HEK293T (cell line): ENCODE data around the gene ZNF385B.

ENCODE experiments used
- CTCF ChIA-PET: fragments of 350-600 bp; formaldehyde crosslinking; extraction: SDS; loops from one replicate; lab custom pipeline; 2021; ENCODE audit warnings: antibody characterized with exemption, inconsistent platforms; lab: Yijun Ruan, JAX
- POLR2A ChIA-PET: fragments of 350-600 bp; formaldehyde crosslinking; extraction: SDS; loops from one replicate; lab custom pipeline; 2020; ENCODE audit warnings: antibody characterized with exemption, inconsistent platforms; lab: Yijun Ruan, JAX
- DNase-seq: peaks from one replicate; pipeline ENCODE4 v3.0.0; 2012; ENCODE audit warnings: mixed read lengths; ENCODE audit errors: extremely low spot score
- ARNT ChIP-seq: fragments of 450-650 bp; IDR thresholded peaks from 2 replicates; pipeline ENCODE4 v1.6.1; 2017; ENCODE audit warnings: mild to moderate bottlenecking
- BHLHE40 ChIP-seq: fragments of 450-650 bp; IDR thresholded peaks from 2 replicates; pipeline ENCODE4 v1.6.1; 2016; ENCODE audit warnings: mild to moderate bottlenecking, moderate library complexity, borderline replicate concordance
- CTBP1 ChIP-seq: fragments of 450-650 bp; IDR thresholded peaks from 2 replicates; pipeline ENCODE4 v1.6.1; 2016; ENCODE audit warnings: borderline replicate concordance
- ELF4 ChIP-seq: fragments of 450-650 bp; IDR thresholded peaks from 2 replicates; pipeline ENCODE4 v1.6.1; 2017; ENCODE audit warnings: antibody characterized with exemption
- FOXA1 ChIP-seq: fragments of 450-650 bp; IDR thresholded peaks from 2 replicates; pipeline ENCODE4 v1.6.1; 2016; ENCODE audit warnings: mild to moderate bottlenecking
- FOXK2 ChIP-seq: fragments of 450-650 bp; IDR thresholded peaks from 2 replicates; pipeline ENCODE4 v1.6.1; 2016; ENCODE audit warnings: mild to moderate bottlenecking
- FOXM1 ChIP-seq: fragments of 450-650 bp; IDR thresholded peaks from 2 replicates; pipeline ENCODE4 v1.6.1; 2017; ENCODE audit warnings: mild to moderate bottlenecking, borderline replicate concordance
- HDGF ChIP-seq: fragments of 450-650 bp; IDR thresholded peaks from 2 replicates; pipeline ENCODE4 v1.6.1; 2017; ENCODE audit warnings: antibody characterized with exemption, borderline replicate concordance
- L3MBTL2 ChIP-seq: fragments of 450-650 bp; conservative IDR thresholded peaks from 2 replicates; pipeline ENCODE4 v1.6.1; 2016; ENCODE audit warnings: mild to moderate bottlenecking
- LEF1 ChIP-seq: fragments of 450-650 bp; IDR thresholded peaks from 2 replicates; pipeline ENCODE4 v1.6.1; 2017; ENCODE audit warnings: mild to moderate bottlenecking, borderline replicate concordance
- NFRKB ChIP-seq: fragments of 450-650 bp; IDR thresholded peaks from 2 replicates; pipeline ENCODE4 v1.6.1; 2016; ENCODE audit warnings: mild to moderate bottlenecking, moderate library complexity
- SP1 ChIP-seq: fragments of 450-650 bp; IDR thresholded peaks from 2 replicates; pipeline ENCODE4 v1.6.1; 2017
- SUZ12 ChIP-seq: fragments of 450-650 bp; IDR thresholded peaks from 2 replicates; pipeline ENCODE4 v1.6.1; 2016; ENCODE audit warnings: mild to moderate bottlenecking
- TARDBP ChIP-seq: fragments of 450-650 bp; IDR thresholded peaks from 2 replicates; pipeline ENCODE4 v1.6.1; 2016
- ZNF384 ChIP-seq: fragments of 450-650 bp; IDR thresholded peaks from 2 replicates; pipeline ENCODE4 v1.6.1; 2016
- TF ChIP-seq, protein P1 (sequence below): fragments of 450-650 bp; IDR thresholded peaks from 2 replicates; pipeline ENCODE4 v1.6.1; 2016

The ZNF385B gene

DNA sequence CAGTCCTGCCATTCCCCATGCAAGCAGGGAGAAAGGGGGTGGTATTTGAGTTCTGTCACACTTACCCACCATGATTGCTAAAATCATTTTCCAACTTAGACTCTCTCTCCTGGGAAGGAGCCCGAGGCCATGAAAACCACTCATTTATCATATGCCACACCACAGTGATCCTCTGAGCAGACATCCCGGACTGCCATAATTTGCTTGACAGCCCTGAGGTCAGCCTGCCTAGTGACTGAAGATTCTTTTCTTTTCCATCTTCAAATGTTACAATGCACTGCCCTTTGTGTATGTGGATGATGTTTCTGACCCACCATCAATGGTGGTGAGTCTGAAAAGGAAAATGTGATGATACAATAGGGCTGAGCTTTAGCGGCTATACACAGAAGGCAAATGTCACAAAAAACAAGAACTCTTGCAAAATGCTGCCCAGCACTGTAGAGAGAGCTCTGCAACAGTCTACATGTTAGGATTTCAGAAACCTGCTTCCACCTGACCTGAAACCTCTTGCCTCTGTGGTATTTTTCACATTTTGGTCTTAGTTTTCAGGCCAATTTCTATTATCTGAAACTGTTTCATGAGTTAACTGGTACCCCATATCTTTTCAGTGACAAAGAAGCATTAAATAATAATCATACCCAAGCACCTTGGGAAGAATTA lies 272.8 kb downstream of the ZNF385B start:
- TF ChIP-seq, protein P1, sequence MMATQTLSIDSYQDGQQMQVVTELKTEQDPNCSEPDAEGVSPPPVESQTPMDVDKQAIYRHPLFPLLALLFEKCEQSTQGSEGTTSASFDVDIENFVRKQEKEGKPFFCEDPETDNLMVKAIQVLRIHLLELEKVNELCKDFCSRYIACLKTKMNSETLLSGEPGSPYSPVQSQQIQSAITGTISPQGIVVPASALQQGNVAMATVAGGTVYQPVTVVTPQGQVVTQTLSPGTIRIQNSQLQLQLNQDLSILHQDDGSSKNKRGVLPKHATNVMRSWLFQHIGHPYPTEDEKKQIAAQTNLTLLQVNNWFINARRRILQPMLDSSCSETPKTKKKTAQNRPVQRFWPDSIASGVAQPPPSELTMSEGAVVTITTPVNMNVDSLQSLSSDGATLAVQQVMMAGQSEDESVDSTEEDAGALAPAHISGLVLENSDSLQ, result no peak
- TF ChIP-seq ZNF384 (no peak), BHLHE40 (no peak), TARDBP (no peak), FOXM1 (no peak), FOXA1 (no peak), SP1 (no peak), CTBP1 (no peak), L3MBTL2 (no peak), HDGF (no peak), LEF1 (no peak), SUZ12 (no peak), NFRKB (no peak), ELF4 (no peak), FOXK2 (no peak), ARNT (no peak)
- ChIA-PET POLR2A (no interaction called here), CTCF (no interaction called here)

DNA sequence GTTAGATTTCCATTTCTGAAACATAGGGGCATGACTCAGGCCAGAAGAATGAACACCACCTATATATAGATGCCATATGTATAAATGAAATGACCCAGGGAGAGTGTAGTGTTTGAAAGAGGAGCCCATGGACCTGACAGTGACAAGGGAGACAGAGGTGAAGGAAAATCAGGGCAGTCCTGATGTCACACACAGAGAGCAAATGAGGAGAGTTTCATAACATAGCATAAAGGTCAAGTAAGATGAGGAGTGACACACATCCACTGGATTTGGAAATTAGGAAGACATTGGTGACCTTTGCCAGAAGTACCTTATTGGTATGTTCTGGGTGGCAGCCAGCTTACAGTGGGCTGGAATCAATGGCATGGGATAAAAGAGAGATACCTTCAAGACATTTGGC lies 276.7 kb downstream of the ZNF385B start:
- TF ChIP-seq HDGF (no peak), ELF4 (no peak), ZNF384 (no peak), SP1 (no peak), FOXK2 (no peak), SUZ12 (no peak), CTBP1 (no peak), TARDBP (no peak), BHLHE40 (no peak), ARNT (no peak), LEF1 (no peak), L3MBTL2 (no peak)
- TF ChIP-seq, protein P1, result no peak
- DNase-seq, result no peak
- CTCF ChIA-PET, result no interaction called here
- POLR2A ChIA-PET, result no interaction called here

More for the DNA sequence above, 272.8 kb downstream of the ZNF385B start:
- DNase-seq, result no peak

DNA sequence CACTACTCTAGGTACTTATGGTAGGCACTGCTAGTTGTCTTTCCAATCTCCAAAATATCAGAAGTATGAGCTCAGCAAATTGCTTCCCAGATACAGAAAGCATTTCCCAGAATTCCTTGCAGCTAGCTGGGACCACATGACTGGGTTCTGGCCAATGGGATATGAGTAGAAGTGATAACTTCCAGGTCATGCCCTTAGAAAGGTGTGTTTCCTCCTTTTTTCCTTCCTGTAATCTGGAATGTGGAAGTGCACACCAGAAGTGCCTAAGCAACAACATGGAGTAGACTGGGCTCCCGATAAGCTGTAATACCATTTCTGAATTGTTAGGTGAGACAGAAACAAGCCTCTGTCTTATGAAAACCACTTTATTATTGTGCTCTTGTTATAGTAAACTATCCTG lies 279.8 kb downstream of the ZNF385B start:
- TF ChIP-seq FOXM1 (no peak), FOXK2 (no peak), SUZ12 (no peak), L3MBTL2 (no peak), LEF1 (no peak), SP1 (no peak), TARDBP (no peak), ARNT (no peak), CTBP1 (no peak), BHLHE40 (no peak), HDGF (no peak), ZNF384 (no peak)
- DNase-seq, result no peak
- POLR2A ChIA-PET, result no interaction called here
- CTCF ChIA-PET, result no interaction called here

DNA sequence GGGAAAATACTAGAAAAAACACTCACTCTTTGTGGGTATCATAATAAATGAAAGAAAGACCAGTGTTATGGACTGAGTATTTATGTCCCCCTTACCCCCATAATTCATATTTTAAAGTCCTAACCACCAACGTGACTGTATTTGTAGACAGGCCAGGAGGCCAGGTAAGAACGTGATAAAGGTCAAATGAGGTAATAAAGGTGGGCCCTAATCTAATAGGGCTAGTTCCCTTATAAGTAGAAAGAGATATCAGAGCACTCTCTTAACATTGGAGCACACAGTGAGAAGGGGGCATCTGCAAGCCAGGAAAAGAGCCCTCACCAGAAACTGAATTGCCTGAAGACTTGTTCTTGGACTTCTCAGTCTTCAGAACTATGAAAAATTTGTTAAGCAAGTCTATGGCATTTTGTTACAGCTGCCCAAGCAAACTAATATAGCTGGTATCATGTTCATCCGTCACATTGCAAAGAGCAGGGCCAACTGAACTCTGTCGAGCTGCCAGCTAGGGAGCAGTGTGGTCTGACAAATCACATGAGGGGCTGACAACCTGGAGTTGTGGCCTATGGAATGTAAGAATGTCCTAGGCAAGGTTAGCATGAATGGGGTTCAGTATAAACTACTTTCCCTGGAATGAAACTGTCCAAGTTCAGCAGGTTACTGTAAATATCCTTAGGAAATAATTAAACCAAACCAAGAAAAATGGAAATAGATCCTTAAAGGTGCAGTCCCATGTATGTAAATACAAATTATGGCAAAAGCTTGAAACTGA lies 280.9 kb downstream of the ZNF385B start:
- POLR2A ChIA-PET, result no interaction called here
- no peak for TF ChIP-seq ZNF384
- TF ChIP-seq FOXM1, result no peak
- TF ChIP-seq ELF4, result no peak
- no peak for TF ChIP-seq LEF1
- TF ChIP-seq CTBP1, result no peak
- TF ChIP-seq TARDBP, result no peak
- TF ChIP-seq SP1, result no peak
- no peak for TF ChIP-seq L3MBTL2
- TF ChIP-seq SUZ12, result no peak
- TF ChIP-seq ARNT, result no peak
- no peak for TF ChIP-seq NFRKB
- TF ChIP-seq, protein P1, result no peak
- no peak for TF ChIP-seq FOXA1
- TF ChIP-seq HDGF, result no peak
- TF ChIP-seq FOXK2, result no peak
- no peak for TF ChIP-seq BHLHE40
- CTCF ChIA-PET, result no interaction called here
- DNase-seq, result no peak

DNA sequence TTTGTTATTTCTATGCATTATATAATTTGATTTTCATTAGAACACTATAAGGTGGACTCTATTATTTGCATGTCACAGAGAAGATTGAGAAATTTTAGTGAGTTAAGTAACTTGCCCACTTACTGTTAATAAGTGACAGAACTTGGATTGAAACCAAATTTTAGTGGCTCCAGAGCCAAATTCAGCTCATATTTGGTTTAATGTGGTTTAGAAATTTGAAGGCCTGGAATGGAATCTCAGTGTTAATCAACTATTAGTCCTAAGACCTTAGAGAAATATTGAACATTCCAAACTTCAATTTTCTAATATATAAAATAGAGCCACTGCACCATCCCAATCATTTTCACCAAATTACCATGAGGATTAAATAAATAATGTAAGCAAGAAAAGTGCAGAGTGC lies 281.6 kb downstream of the ZNF385B start:
- ChIA-PET CTCF (no interaction called here), POLR2A (no interaction called here)
- TF ChIP-seq FOXM1 (no peak), FOXA1 (no peak), CTBP1 (no peak), TARDBP (no peak), ZNF384 (no peak), ARNT (no peak), BHLHE40 (no peak), LEF1 (no peak), HDGF (no peak)
- DNase-seq, result no peak
